HG03558 (cell line): ENCODE measurements around the gene PTPRG.

Source experiments
- ATAC-seq: cut with Tn5 transposase; IDR thresholded peaks from one replicate; pipeline ENCODE4 v1.9.1; 2021; ENCODE audit warnings: moderate number of reproducible peaks; ENCODE audit not compliant: unreplicated experiment; ENCODE audit errors: extremely low read depth

The PTPRG gene

GRCh38 chr3:61582846-61583245, 21.5 kb downstream of the PTPRG start:
- no peak for ATAC-seq

GRCh38 chr3:61583890-61584875, 22.8 kb downstream of the PTPRG start:
- ATAC-seq: no peak

GRCh38 chr3:61589856-61590255, 28.5 kb downstream of the PTPRG start:
- ATAC-seq: no peak

GRCh38 chr3:61591300-61591699, 29.9 kb downstream of the PTPRG start:
- ATAC-seq: no peak

- ATAC-seq: no peak
These were observed 32.2 kb downstream of the PTPRG start for GRCh38 chr3:61593446-61594029.

GRCh38 chr3:61594144-61594963, 33.0 kb downstream of the PTPRG start:
- no peak for ATAC-seq

GRCh38 chr3:61594964-61595285, 33.6 kb downstream of the PTPRG start:
- ATAC-seq: no peak

- no peak for ATAC-seq
These were observed 33.9 kb downstream of the PTPRG start for GRCh38 chr3:61595288-61595687.

GRCh38 chr3:61595826-61596225, 34.5 kb downstream of the PTPRG start:
- no peak for ATAC-seq

- ATAC-seq: no peak
These were observed 36.5 kb downstream of the PTPRG start for GRCh38 chr3:61597906-61598305.

- ATAC-seq: no peak
These were observed 38.8 kb downstream of the PTPRG start for GRCh38 chr3:61600195-61600594.

- ATAC-seq: no peak
These were observed 40.5 kb downstream of the PTPRG start for GRCh38 chr3:61601831-61602230.

GRCh38 chr3:61602466-61602865, 41.1 kb downstream of the PTPRG start:
- ATAC-seq: no peak

GRCh38 chr3:61605589-61606175, 44.3 kb downstream of the PTPRG start:
- ATAC-seq: no peak

GRCh38 chr3:61606196-61606595, 44.8 kb downstream of the PTPRG start:
- no peak for ATAC-seq

- no peak for ATAC-seq
These were observed 46.7 kb downstream of the PTPRG start for GRCh38 chr3:61608072-61608471.

GRCh38 chr3:61608711-61609110, 47.3 kb downstream of the PTPRG start:
- no peak for ATAC-seq

- no peak for ATAC-seq
These were observed 48.9 kb downstream of the PTPRG start for GRCh38 chr3:61610316-61610715.

- ATAC-seq: no peak
These were observed 51.1 kb downstream of the PTPRG start for GRCh38 chr3:61612211-61613194.
